ENCODE measurements around the gene SLC16A9.

DNA sequence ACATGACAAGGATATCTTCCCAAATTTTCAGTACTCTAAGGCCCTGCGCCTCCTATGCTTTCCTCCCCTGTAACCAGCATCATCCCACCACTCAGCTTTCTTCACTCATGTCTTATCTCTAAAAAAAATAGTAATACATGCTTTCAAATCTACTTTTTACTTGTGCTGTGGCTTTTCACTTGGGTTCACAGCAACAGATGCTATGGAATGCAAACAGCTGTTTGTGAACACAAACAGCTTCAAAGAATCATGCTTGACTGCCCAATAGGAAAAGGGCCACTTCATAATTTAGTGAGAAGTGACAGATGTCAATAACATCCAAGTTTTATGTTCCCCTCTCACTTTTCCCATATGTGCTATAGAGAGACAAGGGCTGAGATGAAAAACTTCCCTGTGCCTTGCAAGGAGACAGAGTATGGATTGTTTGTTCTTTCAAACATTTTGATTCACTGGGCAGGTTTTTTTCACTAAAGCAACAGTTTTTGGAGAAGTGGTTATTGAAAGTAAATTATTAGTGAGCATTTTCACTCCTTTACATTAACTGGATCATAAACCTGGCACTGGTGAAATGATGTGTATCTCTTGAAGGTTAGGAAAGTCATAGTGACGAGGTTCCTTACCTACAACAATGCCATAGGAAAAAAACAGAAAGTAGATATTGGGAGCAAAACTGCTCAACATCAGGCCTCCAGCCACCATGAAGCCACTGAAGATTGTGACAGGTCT lies 37.3 kb downstream of the SLC16A9 start:
- TF ChIP-seq YY1 (IDR thresholded peaks at IDR 0.05; ENCODE audit: insufficient read depth, insufficient read length) (no peak), ZNF274 (IDR thresholded peaks at IDR 0.05; ENCODE audit: low read depth, low read length) (no peak)

Measured in NT2/D1 (cell line).